Testis (tissue), 2 donors: ENCODE data around the gene TAC3.

ENCODE experiments used
- POLR2A ChIP-seq: fragments of 450-650 bp; IDR thresholded peaks from one replicate; pipeline ENCODE4 v1.6.1; 2017; ENCODE audit warnings: antibody characterized with exemption, mild to moderate bottlenecking, moderate library complexity
- TF ChIP-seq, protein P1 (sequence below), 3 experiments: fragments of 450-650 bp in 2 of 3; fragments of 200-600 bp in 1 of 3; sonication (generic) in 1 of 3; IDR thresholded peaks; one replicate each; pipeline ENCODE4 v1.5.1; 2016 to 2019; ENCODE audit warnings: antibody characterized with exemption in 3 of 3, mild to moderate bottlenecking in 2 of 3, moderate library complexity in 1 of 3

DNA sequence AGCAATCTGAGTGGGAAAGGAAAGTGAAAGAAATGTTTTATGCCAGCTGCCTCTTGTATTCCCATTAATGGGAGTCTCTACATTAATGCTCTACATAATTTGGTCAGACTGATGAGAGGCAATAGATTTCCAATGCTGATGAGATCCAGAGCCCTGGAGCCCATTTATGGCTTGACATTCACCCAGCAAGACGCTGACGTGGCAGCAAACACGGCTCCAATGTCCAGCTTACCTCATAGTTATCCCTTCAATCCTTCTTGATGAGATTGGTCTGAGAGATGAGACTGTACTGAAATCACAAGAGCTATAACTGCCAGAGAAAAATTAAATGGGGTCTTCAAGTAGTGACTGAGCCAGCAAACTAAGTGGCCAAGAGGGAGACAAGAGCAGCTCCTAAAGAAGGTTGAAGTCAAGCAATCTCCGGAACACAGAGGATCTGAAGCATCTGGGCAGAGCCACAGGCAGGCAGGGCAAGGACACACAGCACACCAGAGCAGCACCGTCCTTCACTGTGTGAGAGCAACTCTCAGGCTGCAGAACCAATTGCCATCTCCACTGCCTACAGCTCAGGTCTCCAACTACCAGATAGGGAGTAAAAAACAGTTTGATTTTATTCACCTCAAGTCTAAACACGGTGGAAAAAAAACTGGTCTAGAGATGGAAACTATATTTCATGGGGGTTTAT is 40.9 kb upstream of the TAC3 start:
- TF ChIP-seq, protein P1, sequence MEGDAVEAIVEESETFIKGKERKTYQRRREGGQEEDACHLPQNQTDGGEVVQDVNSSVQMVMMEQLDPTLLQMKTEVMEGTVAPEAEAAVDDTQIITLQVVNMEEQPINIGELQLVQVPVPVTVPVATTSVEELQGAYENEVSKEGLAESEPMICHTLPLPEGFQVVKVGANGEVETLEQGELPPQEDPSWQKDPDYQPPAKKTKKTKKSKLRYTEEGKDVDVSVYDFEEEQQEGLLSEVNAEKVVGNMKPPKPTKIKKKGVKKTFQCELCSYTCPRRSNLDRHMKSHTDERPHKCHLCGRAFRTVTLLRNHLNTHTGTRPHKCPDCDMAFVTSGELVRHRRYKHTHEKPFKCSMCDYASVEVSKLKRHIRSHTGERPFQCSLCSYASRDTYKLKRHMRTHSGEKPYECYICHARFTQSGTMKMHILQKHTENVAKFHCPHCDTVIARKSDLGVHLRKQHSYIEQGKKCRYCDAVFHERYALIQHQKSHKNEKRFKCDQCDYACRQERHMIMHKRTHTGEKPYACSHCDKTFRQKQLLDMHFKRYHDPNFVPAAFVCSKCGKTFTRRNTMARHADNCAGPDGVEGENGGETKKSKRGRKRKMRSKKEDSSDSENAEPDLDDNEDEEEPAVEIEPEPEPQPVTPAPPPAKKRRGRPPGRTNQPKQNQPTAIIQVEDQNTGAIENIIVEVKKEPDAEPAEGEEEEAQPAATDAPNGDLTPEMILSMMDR (IDR thresholded peaks at IDR 0.05): no peak
- TF ChIP-seq POLR2A: no peak
